Endothelial cell of umbilical vein (primary cell): ENCODE data around the gene ITGA7.

Source experiments
- CTCF ChIP-seq, 2 donors: IDR thresholded peaks; 1 replicate in 1 of 2; 2 replicates in 1 of 2; pipeline ENCODE4 v1.5.1; 2011; ENCODE audit warnings: low read length in 2 of 2, mild to moderate bottlenecking in 2 of 2, moderate library complexity in 2 of 2, control low read depth in 1 of 2, inconsistent platforms in 1 of 2, low read depth in 1 of 2; ENCODE audit not compliant: insufficient read depth in 1 of 2; ENCODE audit errors: extremely low read depth in 1 of 2
- JUN ChIP-seq: IDR thresholded peaks from 2 replicates; pipeline ENCODE4 v1.6.1; 2011; ENCODE audit warnings: borderline replicate concordance, low read depth; ENCODE audit not compliant: insufficient read length, insufficient read depth
- MAX ChIP-seq: IDR thresholded peaks from 2 replicates; pipeline ENCODE4 v1.6.1; 2011; ENCODE audit not compliant: insufficient read depth, insufficient read length
- POLR2A ChIP-seq: IDR thresholded peaks from 2 replicates; pipeline ENCODE4 v1.6.1; 2012; ENCODE audit warnings: low read depth, mild to moderate bottlenecking, control low read depth, low read length
- POLR2AphosphoS5 ChIP-seq: IDR thresholded peaks from 2 replicates; pipeline ENCODE4 v1.6.1; 2012; ENCODE audit warnings: low read depth, mild to moderate bottlenecking, control low read depth, low read length, moderate library complexity; ENCODE audit not compliant: insufficient read depth

- TF ChIP-seq MAX, result no peak
- TF ChIP-seq POLR2A, result no peak
- peak; percentile 31 to 54 for TF ChIP-seq CTCF (IDR thresholded peaks at IDR 0.05; ENCODE audit: extremely low read depth in 1 of 2, insufficient read depth in 1 of 2, low read depth in 1 of 2, low read length in 2 of 2)
- no peak for TF ChIP-seq POLR2AphosphoS5
- no peak for TF ChIP-seq JUN
Measured at GRCh38 chr12:55659486-55660385, 48.0 kb downstream of the ITGA7 start.
